Stimulated activated CD4-positive, alpha-beta T cell treated with anti-CD3 and anti-CD28 coated beads, Interleukin-1b, Interleukin-23, amount 100 ng/mL, for 4 hours (primary cell): ENCODE measurements around the gene PCDHGA7.
"Not testable (repeated sequence)": the region's sequence is repeated elsewhere in the genome, so short reads cannot be mapped to it uniquely, and the experiment has no call there.

Experiments
- DNase-seq, 2 donors: peaks; one replicate each; pipeline ENCODE4 v3.0.0-alpha.2; 2020; ENCODE audit warnings: low read depth in 2 of 2

PCDHGA7 gene

DNA sequence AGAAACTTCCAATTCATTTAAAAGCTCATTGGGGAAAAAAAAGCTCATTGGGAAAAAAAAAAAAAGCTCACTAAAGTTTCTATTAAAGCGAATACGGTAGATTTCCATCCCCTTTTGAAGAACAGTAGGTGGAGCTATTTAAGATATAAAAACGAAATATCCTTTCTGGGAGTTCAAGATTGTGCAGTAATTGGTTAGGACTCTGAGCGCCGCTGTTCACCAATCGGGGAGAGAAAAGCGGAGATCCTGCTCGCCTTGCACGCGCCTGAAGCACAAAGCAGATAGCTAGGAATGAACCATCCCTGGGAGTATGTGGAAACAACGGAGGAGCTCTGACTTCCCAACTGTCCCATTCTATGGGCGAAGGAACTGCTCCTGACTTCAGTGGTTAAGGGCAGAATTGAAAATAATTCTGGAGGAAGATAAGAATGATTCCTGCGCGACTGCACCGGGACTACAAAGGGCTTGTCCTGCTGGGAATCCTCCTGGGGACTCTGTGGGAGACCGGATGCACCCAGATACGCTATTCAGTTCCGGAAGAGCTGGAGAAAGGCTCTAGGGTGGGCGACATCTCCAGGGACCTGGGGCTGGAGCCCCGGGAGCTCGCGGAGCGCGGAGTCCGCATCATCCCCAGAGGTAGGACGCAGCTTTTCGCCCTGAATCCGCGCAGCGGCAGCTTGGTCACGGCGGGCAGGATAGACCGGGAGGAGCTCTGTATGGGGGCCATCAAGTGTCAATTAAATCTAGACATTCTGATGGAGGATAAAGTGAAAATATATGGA lies 48.0 kb downstream of the PCDHGA7 start, which contains the start of gene PCDHGA12:
TSS of gene PCDHGA12 (plus strand) at position 176 of the 782 bp plus-strand sequence. CDS start at position 429, 253 bp downstream.
- DNase-seq, result no peak

DNA sequence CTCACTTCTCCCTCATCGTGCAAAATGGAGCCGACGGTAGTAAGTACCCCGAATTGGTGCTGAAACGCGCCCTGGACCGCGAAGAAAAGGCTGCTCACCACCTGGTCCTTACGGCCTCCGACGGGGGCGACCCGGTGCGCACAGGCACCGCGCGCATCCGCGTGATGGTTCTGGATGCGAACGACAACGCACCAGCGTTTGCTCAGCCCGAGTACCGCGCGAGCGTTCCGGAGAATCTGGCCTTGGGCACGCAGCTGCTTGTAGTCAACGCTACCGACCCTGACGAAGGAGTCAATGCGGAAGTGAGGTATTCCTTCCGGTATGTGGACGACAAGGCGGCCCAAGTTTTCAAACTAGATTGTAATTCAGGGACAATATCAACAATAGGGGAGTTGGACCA lies 48.7 kb downstream of the PCDHGA7 start:
- DNase-seq, result no peak

DNA sequence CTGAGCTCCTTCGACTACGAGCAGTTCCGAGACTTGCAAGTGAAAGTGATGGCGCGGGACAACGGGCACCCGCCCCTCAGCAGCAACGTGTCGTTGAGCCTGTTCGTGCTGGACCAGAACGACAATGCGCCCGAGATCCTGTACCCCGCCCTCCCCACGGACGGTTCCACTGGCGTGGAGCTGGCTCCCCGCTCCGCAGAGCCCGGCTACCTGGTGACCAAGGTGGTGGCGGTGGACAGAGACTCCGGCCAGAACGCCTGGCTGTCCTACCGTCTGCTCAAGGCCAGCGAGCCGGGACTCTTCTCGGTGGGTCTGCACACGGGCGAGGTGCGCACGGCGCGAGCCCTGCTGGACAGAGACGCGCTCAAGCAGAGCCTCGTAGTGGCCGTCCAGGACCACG lies 49.8 kb downstream of the PCDHGA7 start:
- DNase-seq, result not testable (repeated sequence)

DNA sequence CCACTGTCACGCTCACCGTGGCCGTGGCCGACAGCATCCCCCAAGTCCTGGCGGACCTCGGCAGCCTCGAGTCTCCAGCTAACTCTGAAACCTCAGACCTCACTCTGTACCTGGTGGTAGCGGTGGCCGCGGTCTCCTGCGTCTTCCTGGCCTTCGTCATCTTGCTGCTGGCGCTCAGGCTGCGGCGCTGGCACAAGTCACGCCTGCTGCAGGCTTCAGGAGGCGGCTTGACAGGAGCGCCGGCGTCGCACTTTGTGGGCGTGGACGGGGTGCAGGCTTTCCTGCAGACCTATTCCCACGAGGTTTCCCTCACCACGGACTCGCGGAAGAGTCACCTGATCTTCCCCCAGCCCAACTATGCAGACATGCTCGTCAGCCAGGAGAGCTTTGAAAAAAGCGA lies 50.2 kb downstream of the PCDHGA7 start:
- DNase-seq, result not testable (repeated sequence)

DNA sequence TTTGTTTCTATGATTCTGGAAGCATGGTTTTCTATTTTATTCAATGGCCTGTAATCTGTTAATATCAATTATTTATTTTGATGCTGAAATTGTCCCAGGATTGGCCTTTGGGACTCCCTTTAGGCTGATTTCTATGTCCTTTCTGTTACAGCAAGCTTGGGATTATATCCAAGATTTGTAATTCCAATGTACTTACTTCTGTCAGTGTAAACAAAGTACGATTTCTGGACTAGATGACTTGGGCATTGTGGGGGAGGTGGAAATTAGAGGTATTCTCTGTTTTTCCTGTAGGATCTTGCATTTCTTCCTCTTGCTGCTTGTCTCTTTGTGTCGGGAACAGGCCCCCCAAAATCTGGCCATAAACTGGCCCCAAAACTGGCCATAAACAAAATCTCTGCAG lies 51.5 kb downstream of the PCDHGA7 start:
- DNase-seq, result no peak
